Endometrial microvascular endothelial cells (primary cell): ENCODE data around the gene SLC35G6. TPM values are rescaled to one million over a fixed set of nuclear protein-coding genes. Genes with fewer than 3 reads are reported as not detected.

Experiments
- in situ Hi-C: cut with HindIII; loops from 2 replicates; pipeline ENCODE4 v1.10.0; 2017; ENCODE audit warnings: low sequenced_read_pairs, low pct_unique_long_range_greater_than_20kb; ENCODE audit errors: inconsistent ontology term
- total RNA-seq: library from RNA; depleted of rRNA; stranded (reverse); fragments of >200 nt; gene quantifications from one replicate; pipeline ENCODE4 v1.2.3, GENCODE V29; 2015; ENCODE audit errors: inconsistent ontology term

Gene SLC35G6
- total RNA-seq, 1 donor from 2014 or later, result not detected

DNA sequence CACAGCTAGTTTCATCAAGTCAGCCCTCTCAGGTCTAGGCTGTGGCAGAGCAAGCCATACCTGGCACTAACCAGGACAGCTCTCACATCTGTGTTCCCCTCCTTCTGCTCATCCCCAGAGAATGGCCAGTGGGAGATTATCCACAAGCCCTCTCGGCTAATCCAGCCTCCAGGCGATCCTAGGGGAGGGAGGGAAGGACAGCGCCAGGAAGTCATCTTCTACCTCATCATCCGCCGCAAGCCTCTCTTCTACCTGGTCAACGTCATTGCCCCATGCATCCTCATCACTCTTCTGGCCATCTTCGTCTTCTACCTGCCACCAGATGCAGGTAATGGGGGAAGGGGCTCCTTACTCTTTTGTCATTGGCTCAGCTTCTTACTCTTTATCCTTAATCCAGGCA lies 32.8 kb upstream of the SLC35G6 start:
- in situ Hi-C loops, result no loop called here

DNA sequence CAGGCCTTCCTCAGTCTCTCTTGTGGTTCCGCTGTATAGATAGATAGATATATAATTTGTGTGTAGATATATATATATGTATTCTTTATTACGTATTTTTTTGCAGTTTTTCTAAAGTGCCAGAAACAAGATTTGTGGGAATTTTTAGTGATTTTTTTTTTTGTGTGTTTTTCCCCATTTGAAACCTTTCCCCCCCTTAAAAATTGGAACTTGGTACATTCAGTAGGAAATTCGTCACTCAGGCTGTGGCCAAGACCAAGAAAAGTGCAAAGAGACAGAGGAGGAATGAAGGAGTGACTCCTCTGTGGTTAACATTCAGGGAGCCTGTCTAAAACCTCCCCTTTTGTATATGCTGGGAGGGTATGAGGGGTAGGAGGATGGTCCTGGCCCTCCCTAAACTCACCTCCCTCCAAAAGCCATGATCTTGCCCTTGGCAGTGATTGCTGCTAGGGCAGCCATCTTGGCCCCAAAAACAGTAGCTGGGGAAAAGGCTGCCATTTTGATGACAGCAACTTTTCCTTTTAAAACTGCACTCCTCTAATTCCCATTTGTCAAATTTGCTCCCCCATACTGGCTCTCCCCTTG lies 21.2 kb upstream of the SLC35G6 start:
- in situ Hi-C loops, result loop anchor here (25.0 kb wide), 1 partner anchor 102 kb away; the partner anchor contains the start of genes SENP3 and TNFSF13

DNA sequence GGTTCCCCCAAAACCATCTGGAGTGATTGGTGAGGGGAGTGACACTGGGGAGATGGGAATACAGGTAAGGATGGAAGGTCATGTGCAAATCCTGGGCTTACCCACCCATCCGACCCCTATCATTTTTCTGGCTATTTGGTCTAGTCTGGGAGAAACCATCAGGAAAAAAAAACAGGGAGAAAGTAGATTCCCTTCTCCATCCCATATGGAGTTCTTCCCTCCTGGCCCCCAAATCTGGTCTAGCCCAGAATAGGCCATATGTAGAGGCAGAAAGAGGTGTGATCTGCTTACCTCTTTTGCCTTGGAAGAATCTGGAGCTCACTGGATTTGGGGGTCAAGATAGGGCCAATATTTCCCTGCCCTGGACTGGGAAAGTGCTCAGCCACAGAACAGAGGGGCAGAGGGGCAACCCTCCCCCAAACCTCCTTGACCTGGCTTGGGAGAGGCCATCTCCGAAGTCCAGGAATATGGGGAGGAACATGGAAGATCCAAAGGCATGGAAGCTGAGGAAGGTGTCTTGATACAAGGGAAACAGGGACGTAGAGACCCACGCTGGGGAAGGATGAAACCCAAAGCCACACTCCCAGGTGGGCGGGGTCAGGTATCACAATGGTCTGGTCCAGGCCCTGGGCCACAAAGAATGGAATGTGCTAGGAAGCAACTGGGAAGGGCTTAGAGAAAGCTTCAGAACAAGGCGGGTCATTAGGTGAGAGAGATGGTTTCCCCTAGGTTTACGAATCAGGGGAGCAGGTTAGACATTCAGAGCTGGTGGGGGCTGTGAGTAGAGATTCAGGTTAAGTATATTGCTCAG lies 20.2 kb upstream of the SLC35G6 start:
- in situ Hi-C loops, result loop anchor here (25.0 kb wide), 1 partner anchor 101 kb away; the partner anchor contains the start of genes SENP3 and TNFSF13

DNA sequence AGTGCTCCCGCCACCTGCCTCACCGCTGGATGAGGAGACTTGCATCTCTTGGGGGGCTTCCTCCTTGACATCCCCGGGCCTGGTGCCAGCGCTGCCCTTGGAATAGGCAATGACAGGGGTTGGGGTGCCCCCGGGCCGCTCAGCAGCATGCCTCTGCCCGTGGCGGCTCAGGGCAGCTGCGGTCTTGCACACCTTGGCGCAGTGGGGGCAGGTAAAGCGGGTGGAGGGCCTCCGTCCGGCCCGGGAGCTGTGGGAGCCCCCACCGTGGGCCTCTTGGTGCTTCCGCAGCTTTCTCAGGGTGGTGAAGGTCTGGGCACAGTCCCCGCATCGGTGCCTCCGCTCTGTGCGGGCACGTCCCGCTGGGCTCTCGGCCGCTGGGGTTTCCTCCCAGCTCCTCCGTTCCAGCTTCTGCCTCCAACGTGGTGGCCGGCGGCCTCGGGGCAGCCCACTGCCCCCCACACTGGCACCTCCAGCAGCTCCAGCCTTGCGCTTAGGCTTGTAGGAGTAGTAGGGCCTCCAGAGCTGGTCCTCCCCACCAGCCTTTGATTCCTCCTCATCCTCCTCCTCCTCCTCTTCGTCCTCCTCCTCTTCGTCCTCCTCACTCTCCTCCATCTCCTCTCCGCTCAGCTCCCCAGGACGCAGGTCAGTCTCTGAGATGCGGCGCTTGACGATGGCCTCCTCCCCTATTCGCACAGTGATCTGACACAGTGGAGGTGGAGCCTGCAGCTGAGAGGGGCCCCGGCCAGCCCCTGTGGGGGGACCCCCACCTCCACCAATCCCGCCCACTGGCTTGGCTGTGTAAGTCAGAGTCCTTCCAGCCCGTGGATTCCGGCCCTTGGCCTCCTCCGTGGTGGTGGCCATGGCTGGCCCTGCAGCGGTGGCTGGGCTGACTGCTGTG lies 18.5 kb upstream of the SLC35G6 start:
- in situ Hi-C loops, result loop anchor here (25.0 kb wide), 1 partner anchor 100 kb away; the partner anchor contains the start of genes SENP3 and TNFSF13

DNA sequence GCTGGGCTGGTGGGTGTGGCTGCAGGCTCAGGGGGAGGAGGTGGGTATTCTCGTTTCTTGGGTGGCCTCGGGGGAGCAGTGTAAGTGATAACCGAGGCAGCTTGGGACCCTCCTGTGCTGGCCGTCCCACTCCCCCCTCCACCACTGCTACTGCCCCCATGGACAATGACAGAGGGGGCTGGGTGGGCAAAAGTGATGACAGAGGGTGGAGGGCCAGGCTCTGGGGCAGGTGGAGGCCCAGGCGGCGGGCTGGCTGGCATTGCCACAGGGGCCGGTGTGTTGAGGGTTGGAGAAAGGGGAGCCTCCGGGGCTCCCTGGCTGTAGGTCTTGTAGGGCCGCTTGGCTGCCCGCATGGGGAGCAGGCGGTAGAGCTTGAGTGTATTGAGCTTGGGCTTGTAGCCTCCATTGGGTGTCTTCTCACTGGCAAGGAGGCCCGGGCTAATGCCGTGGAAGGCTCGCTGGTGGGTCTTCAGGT lies 17.8 kb upstream of the SLC35G6 start:
- in situ Hi-C loops, result loop anchor here (25.0 kb wide), 1 partner anchor 99 kb away; the partner anchor contains the start of genes SENP3 and TNFSF13

DNA sequence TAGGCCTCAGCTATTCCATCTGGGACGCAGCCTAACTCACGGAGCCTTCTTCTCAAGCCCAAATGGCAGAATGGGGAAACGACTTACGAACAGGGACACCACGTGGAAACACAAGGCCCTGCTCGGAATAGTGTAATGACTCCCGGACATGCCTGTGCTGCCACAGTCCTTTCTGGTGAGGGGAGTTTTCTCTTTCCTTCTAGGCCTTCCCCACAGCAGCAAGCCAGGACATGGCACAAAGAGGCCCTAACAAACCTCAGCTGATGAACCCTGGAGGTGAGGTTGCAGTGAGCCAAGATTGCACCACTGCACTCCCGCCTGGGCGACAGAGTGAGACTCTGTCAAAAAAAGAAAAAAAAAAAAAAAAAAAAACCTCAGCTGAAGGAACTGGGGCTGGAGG lies 17.2 kb upstream of the SLC35G6 start:
- in situ Hi-C loops, result loop anchor here (25.0 kb wide), 1 partner anchor 98 kb away; the partner anchor contains the start of genes SENP3 and TNFSF13

DNA sequence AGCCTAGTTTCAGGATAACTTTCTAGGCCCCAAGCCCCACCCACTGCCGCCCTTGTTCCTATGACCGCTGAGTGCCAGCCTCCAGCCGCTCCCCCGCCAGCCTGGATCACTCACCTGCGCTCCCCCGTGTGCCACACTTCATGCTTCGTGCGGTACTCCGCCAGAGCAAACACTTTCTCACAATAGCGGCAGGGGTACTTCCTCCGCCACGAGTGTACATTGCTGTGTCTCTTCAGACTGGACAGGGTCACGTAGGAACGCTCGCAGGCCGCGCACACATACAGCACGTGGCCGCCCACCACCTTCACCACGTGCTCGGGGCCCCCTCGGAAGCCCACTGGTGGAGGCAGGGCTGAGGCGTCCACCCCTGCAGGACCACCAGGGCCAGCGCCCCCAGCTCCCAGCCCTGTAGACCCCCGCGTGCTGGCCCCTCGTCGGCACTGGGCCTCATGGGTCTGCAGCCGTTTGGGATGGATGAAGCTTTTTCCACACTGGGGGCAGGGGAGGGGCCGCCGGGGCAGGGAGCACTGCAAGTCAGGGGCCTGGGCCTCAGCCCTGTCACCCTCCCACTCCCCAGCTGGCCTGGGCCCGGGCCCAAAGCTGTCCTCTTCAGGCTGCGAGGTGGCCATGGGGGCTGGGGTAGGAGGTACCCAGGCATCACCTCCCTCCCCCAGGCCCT lies 15.5 kb upstream of the SLC35G6 start:
- in situ Hi-C loops, result loop anchor here (25.0 kb wide), 1 partner anchor 97 kb away; the partner anchor contains the start of genes SENP3 and TNFSF13

DNA sequence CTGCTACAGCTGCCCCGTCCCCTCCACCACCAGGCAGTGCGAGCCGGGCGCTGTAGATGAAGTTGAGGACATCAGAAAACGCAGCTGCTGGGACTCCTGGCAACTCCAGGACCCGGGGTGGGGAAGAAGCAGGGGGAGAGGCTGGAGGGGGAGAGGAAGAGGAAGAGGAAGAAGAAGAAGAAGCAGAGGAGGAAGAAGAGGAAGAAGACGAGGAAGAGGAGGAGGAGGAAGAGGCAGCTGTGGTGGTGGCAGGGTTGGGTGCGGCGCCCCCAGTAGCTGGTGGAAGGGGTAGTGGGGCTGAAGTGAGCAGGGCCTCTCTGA lies 15.0 kb upstream of the SLC35G6 start:
- in situ Hi-C loops, result loop anchor here (25.0 kb wide), 1 partner anchor 96 kb away; the partner anchor contains the start of genes SENP3 and TNFSF13

DNA sequence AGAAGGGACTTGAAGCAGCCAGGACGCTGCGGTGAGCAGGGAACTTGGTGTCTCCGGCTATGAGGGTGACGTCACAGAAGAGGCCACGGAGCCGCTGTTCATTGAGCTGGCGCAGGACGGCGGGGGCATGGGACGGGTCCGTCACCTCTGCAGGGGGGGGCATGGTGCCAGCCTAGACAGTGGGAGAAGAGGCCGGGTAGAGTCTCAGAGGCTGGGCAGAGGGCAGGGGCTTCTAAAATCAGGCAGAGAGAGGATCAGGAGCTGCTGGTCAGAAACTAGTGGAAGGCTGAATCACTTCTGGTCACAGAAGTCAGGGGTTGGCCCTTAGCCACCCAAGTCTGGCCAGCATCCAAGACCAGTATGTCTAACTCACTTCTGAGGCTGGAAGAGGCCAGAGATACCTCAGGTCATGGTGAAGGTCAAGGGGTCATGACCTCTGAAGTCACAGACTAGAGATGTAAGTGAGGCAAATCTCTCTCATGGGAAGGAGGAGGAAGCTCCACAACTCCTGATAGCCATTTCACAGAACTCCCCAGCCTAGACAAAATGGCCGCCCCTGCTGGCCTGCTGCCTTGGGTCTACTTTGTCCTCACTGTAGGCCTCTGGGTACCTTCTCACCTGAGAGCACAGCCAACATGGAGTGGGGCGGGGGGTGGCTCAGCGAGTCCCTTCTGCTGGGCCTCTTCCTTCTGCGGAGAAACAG lies 14.5 kb upstream of the SLC35G6 start:
- in situ Hi-C loops, result loop anchor here (25.0 kb wide), 1 partner anchor 96 kb away; the partner anchor contains the start of genes SENP3 and TNFSF13

DNA sequence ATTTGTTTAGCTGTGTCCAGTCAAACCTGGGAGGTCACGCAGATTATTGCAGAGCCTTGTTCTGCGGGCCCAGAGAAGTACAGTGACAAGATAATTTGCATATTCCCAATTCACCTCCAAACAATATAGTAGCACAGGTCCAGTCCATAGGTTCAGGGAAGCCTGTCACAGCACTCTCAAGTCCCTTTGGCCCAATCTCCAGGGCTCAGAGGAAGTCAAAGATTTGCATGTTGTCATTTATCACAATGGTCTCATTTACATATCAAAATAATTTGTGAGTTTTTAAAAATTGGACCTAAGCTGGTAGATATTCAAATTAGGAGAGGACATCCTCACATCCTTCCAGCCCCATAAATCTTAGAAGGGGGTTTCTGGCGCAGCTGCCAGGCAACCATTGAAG lies 13.7 kb upstream of the SLC35G6 start:
- in situ Hi-C loops, result loop anchor here (25.0 kb wide), 1 partner anchor 95 kb away; the partner anchor contains the start of genes SENP3 and TNFSF13

DNA sequence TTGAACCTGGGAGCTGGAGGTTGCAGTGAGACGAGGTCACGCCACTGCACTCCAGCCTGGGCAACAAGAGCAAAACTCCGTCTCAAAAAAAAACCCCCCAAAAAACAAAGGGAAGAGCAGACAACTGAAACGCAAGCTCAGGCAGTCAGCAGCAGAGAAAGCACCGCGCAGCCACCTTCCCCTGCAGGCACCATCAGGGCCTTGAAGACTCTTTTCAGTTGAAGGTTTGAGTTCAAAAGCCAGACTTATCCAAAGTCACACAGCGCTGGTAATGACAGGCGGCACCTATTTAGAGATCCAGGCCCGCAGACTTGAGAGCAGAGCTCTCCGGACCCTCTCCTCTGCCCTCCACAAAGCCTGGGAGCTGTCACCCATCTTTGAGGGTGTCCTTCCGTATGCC lies 13.0 kb upstream of the SLC35G6 start:
- in situ Hi-C loops, result loop anchor here (25.0 kb wide), 1 partner anchor 94 kb away; the partner anchor contains the start of genes SENP3 and TNFSF13

DNA sequence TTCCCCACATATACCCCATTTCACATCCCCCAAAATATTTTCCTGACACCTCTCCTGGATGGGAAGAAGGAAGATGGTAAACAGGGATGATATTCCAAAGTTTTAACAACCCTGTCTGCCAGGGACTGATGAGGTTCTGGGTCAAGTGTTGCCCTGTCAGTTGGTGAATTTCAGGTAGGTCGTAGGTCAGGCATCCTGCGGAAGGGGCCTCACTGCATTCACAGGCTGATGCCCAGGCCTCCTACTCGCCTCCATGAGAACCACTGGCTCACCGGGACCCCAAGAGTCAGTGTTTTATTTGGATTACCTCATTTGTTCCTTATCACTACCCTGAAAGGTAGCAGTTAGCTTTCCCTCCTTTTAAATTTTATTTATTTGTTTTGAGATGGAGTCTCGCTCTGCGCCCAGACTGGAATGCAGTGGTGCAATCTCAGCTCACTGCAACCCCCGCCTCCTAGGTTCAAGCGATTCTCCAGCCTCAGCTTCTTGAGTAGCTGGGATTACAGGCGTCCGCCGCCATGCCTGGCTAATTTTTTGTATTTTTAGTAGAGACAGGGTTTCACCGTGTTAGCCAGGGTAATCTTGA lies 12.3 kb upstream of the SLC35G6 start:
- in situ Hi-C loops, result loop anchor here (25.0 kb wide), 1 partner anchor 93 kb away; the partner anchor contains the start of genes SENP3 and TNFSF13

DNA sequence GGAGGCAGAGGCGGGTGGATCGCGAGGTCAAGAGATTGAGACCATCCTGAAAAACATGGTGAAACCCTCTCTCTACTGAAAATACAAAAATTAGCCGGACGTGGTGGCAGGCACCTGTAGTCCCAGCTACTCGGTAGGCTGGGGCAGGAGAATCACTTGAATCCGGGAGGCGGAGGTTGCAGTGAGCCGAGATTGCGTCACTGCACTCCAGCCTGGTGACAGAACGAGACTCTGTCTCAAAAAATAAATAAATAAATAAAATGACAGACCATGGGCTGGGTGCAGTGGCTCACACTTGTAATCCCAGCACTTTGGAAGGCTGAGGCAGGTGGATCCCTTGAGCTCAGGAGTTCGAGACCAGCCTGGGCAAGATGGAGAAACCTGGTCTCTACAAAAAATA lies 11.4 kb upstream of the SLC35G6 start:
- in situ Hi-C loops, result loop anchor here (25.0 kb wide), 1 partner anchor 92 kb away; the partner anchor contains the start of genes SENP3 and TNFSF13

DNA sequence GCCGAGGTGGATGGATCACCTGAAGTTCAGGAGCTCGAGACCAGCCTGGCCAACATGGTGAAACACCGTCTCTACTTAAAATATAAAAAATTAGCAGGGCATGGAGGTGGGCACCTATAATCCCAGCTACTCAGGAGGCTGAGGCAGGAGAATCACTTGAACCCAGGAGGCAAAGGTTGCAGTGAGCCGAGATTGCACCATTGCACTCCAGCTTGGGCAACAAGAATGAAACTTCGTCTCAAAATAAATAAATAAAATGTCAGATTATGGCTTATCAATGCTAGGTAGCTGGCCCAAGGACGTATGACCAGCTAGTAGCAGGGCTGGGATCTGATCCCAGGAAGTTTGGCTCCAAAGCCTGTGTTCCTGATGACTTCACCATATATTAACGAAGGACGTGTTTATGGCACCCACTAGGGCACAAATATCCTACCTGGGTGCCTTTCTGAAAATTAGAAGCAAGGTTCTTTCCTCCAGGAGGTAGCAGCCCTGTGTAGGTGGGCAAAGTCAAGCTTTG lies 10.7 kb upstream of the SLC35G6 start:
- in situ Hi-C loops, result loop anchor here (25.0 kb wide), 1 partner anchor 92 kb away; the partner anchor contains the start of genes SENP3 and TNFSF13

DNA sequence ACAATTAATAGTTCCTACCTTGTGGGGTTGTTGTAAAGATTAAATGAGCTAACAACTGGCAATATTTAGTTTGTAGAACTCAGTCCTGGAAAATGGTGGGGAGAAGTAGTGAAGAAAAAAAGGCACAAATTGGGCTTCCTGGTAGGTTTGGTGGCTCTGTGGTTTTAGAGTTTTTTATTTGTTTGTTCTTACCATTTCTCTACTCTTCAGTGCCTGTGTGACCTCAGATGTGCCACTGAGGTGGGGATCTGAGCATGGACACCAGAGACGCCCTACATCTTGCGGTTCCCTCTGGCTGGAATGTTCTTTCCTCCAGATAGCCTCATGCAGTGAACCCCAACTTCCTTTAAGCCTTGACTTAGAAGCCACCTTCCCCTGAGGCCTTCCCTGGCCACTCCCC lies 9.5 kb upstream of the SLC35G6 start:
- in situ Hi-C loops, result loop anchor here (25.0 kb wide), 1 partner anchor 91 kb away; the partner anchor contains the start of genes SENP3 and TNFSF13

DNA sequence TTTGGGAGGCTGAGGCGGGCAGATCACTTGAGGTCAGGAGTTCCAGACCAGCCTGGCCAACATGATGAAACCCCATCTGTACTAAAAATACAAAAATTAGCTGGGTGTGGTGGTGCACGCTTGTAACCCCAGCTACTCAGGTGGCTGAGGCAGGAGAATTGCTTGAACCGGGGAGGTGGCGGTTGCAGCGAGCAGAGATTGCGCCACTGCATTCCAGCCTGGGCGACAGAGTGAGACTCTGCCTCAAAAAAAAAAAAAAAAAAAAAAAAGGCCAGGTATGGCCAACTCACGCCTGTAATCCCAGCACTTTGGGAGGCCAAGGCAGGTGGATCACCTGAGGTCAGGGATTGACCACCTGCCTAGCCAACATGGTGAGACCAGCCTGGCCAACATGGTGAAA lies 6.5 kb upstream of the SLC35G6 start:
- in situ Hi-C loops, result loop anchor here (25.0 kb wide), 1 partner anchor 88 kb away; the partner anchor contains the start of genes SENP3 and TNFSF13
